Activated effector memory CD4-positive, alpha-beta T cell treated with anti-CD3 and anti-CD28 coated beads, Interleukin-2, amount 50 U/mL, for 16 hours (primary cell): ENCODE results near the gene CCDC102B.
"Not testable (repeated sequence)": the region's sequence is repeated elsewhere in the genome, so short reads cannot be mapped to it uniquely, and the experiment has no call there.

Experiments
- DNase-seq: peaks from one replicate; pipeline ENCODE4 v3.0.0-alpha.2; 2020

The CCDC102B gene

GRCh38 chr18:68984342-68984741 lies 186.5 kb downstream of the CCDC102B start:
- DNase-seq = no peak

GRCh38 chr18:68985172-68985820 lies 187.4 kb downstream of the CCDC102B start:
- DNase-seq = no peak

GRCh38 chr18:68991286-68991685 lies 193.4 kb downstream of the CCDC102B start:
- no peak for DNase-seq

GRCh38 chr18:68992719-68993482 lies 195.0 kb downstream of the CCDC102B start:
- DNase-seq = no peak

GRCh38 chr18:68995675-68996074 lies 197.8 kb downstream of the CCDC102B start:
- no peak for DNase-seq

- no peak for DNase-seq
Measured at GRCh38 chr18:68997845-68998244, 200.0 kb downstream of the CCDC102B start.

- no peak for DNase-seq
Measured at GRCh38 chr18:69000366-69000765, 202.5 kb downstream of the CCDC102B start.

GRCh38 chr18:69002233-69002632 lies 204.4 kb downstream of the CCDC102B start:
- no peak for DNase-seq

- DNase-seq = not testable (repeated sequence)
Measured at GRCh38 chr18:69006212-69006611, 208.3 kb downstream of the CCDC102B start.

GRCh38 chr18:69008538-69008937 lies 210.7 kb downstream of the CCDC102B start:
- no peak for DNase-seq

- DNase-seq = no peak
Measured at GRCh38 chr18:69021211-69021805, 223.4 kb downstream of the CCDC102B start.

- no peak for DNase-seq
Measured at GRCh38 chr18:69022426-69022825, 224.5 kb downstream of the CCDC102B start.

GRCh38 chr18:69031571-69031970 lies 233.7 kb downstream of the CCDC102B start:
- no peak for DNase-seq

- no peak for DNase-seq
Measured at GRCh38 chr18:69032009-69032408, 234.1 kb downstream of the CCDC102B start.

- DNase-seq = no peak
Measured at GRCh38 chr18:69035756-69036155, 237.9 kb downstream of the CCDC102B start.

GRCh38 chr18:69044215-69044614 lies 246.3 kb downstream of the CCDC102B start:
- DNase-seq = no peak

- DNase-seq = no peak
Measured at GRCh38 chr18:69064063-69064462, 266.2 kb downstream of the CCDC102B start.

GRCh38 chr18:69067048-69067447 lies 269.2 kb downstream of the CCDC102B start:
- DNase-seq = no peak

GRCh38 chr18:69071680-69072079 lies 273.8 kb downstream of the CCDC102B start:
- DNase-seq = no peak

GRCh38 chr18:69081846-69082245 lies 284.0 kb downstream of the CCDC102B start:
- no peak for DNase-seq

GRCh38 chr18:69082499-69082898 lies 284.6 kb downstream of the CCDC102B start:
- DNase-seq = no peak

- DNase-seq = no peak
Measured at GRCh38 chr18:69085951-69086350, 288.1 kb downstream of the CCDC102B start.

GRCh38 chr18:69088973-69089372 lies 291.1 kb downstream of the CCDC102B start:
- no peak for DNase-seq

- no peak for DNase-seq
Measured at GRCh38 chr18:69097349-69097748, 299.5 kb downstream of the CCDC102B start.
